H1 (cell line): ENCODE data around the gene NRSN2. TPM values are rescaled to one million over a fixed set of nuclear protein-coding genes. Genes with fewer than 3 reads are reported as not detected.

Experiments used
- CTCF ChIA-PET: fragments of 300-600 bp; sonication (Branson Sonifier 250); formaldehyde crosslinking; loops from one replicate; lab custom pipeline; 2021; ENCODE audit not compliant: partially characterized antibody; lab: Charles Lee
- POLR2A ChIA-PET: fragments of 300-600 bp; sonication (Branson Sonifier 250); formaldehyde crosslinking; loops from one replicate; lab custom pipeline; 2021; ENCODE audit warnings: inconsistent platforms; ENCODE audit not compliant: partially characterized antibody; lab: Charles Lee
- DNase-seq, 2 experiments: peaks; one replicate each; pipeline versions ENCODE4 v3.0.0 to v3.0.0-alpha.2; 2010 to 2022; ENCODE audit warnings: low spot score in 2 of 2, low read depth in 1 of 2, mixed read lengths in 1 of 2
- FAIRE-seq: peaks from 2 replicates; lab custom pipeline; 2011; peaks lifted over from hg19 to GRCh38; lab: Jason Lieb, UNC
- H2AFZ ChIP-seq: 2 replicates; pipeline ENCODE4 v1.8.1; 2012; ENCODE audit warnings: low read length, inconsistent platforms
- H2AK5ac ChIP-seq: 2 replicates; pipeline ENCODE4 v1.6.1; 2013; ENCODE audit warnings: low read depth, low read length
- H2BK120ac ChIP-seq: replicated peaks from 2 replicates; pipeline ENCODE3; 2013; ENCODE audit warnings: low read depth, low read length, inconsistent platforms
- H2BK12ac ChIP-seq: 2 replicates; pipeline ENCODE4 v1.6.1; 2013; ENCODE audit warnings: low read depth, low read length
- H2BK15ac ChIP-seq: 2 replicates; pipeline ENCODE4 v1.6.1; 2013; ENCODE audit warnings: low read length
- H2BK20ac ChIP-seq: 2 replicates; pipeline ENCODE4 v1.6.1; 2013; ENCODE audit warnings: low read length
- H2BK5ac ChIP-seq: 2 replicates; pipeline ENCODE4 v1.6.1; 2013; ENCODE audit warnings: low read depth, low read length
- H3K14ac ChIP-seq: 2 replicates; pipeline ENCODE4 v1.6.1; 2013; ENCODE audit warnings: inconsistent platforms; ENCODE audit not compliant: insufficient read length
- H3K18ac ChIP-seq: 2 replicates; pipeline ENCODE4 v1.6.1; 2013; ENCODE audit warnings: low read length; ENCODE audit errors: extremely low read depth
- H3K23ac ChIP-seq: 2 replicates; pipeline ENCODE4 v1.6.1; 2013; ENCODE audit warnings: inconsistent platforms; ENCODE audit not compliant: insufficient read length
- H3K23me2 ChIP-seq: 2 replicates; pipeline ENCODE4 v1.6.1; 2013; ENCODE audit warnings: low read depth, low read length
- H3K27ac ChIP-seq: 2 replicates; pipeline ENCODE4 v1.6.1; 2011; ENCODE audit warnings: low read depth, low read length, inconsistent platforms
- H3K27me3 ChIP-seq, 4 experiments: replicated peaks in 1 of 4; 1 replicate in 1 of 4; 2 replicates in 3 of 4; pipeline versions ENCODE4 v1.6.1 to v1.8.1; 2011 to 2013; ENCODE audit warnings: low read length in 3 of 4, mild to moderate bottlenecking in 3 of 4, inconsistent platforms in 2 of 4, mixed read lengths in 2 of 4, moderate library complexity in 1 of 4; ENCODE audit not compliant: control insufficient read depth in 3 of 4, insufficient read depth in 3 of 4; ENCODE audit errors: extremely low read depth in 1 of 4
- H3K36me3 ChIP-seq, 4 experiments: 2 replicates each; pipeline versions ENCODE4 v1.6.1 to v1.8.1; 2011 to 2013; ENCODE audit warnings: mild to moderate bottlenecking in 4 of 4, low read length in 3 of 4, moderate library complexity in 2 of 4, control low read depth in 1 of 4, inconsistent platforms in 1 of 4; ENCODE audit not compliant: insufficient read depth in 4 of 4, control insufficient read depth in 2 of 4
- H3K4ac ChIP-seq: replicated peaks from 2 replicates; pipeline ENCODE3; 2013; ENCODE audit warnings: low read length, low read depth, mixed read lengths, inconsistent platforms; ENCODE audit not compliant: insufficient read length
- H3K4me1 ChIP-seq, 4 experiments: replicated peaks in 1 of 4; 1 replicate in 1 of 4; 2 replicates in 3 of 4; pipeline versions ENCODE4 v1.6.1 to v1.8.1; 2011 to 2013; ENCODE audit warnings: low read length in 3 of 4, inconsistent platforms in 2 of 4, mixed read lengths in 1 of 4; ENCODE audit not compliant: insufficient read depth in 4 of 4, control insufficient read depth in 3 of 4
- H3K4me2 ChIP-seq, 2 experiments: 2 replicates each; pipeline versions ENCODE4 v1.6.1 to v1.8.1; 2011 to 2013; ENCODE audit warnings: low read depth in 2 of 2, low read length in 2 of 2, control low read depth in 1 of 2, inconsistent platforms in 1 of 2, mild to moderate bottlenecking in 1 of 2; ENCODE audit not compliant: insufficient read depth in 1 of 2
- H3K4me3 ChIP-seq, 4 experiments: fragments of 200-600, 300-600 bp in 1 of 4; sonication (generic), shearing (Covaris generic), sonication (Bioruptor Twin) in 1 of 4; 2 replicates each; pipeline versions ENCODE4 v1.5.1 to v1.8.1; 2011 to 2016; ENCODE audit warnings: low read length in 4 of 4, low read depth in 3 of 4, control low read depth in 2 of 4, inconsistent platforms in 2 of 4, mild to moderate bottlenecking in 2 of 4, mixed read lengths in 1 of 4, moderate library complexity in 1 of 4; ENCODE audit not compliant: insufficient read depth in 2 of 4; ENCODE audit errors: extremely low read depth in 1 of 4
- H3K56ac ChIP-seq: replicated peaks from 2 replicates; pipeline ENCODE3; 2013; ENCODE audit warnings: low read depth, mild to moderate bottlenecking, mixed read lengths, low read length, inconsistent platforms; ENCODE audit not compliant: insufficient read length
- H3K79me1 ChIP-seq: 2 replicates; pipeline ENCODE4 v1.6.1; 2013; ENCODE audit warnings: low read depth, low read length, control low read depth
- H3K79me2 ChIP-seq, 2 experiments: 2 replicates each; pipeline versions ENCODE4 v1.6.1 to v1.8.1; 2012 to 2013; ENCODE audit warnings: low read length in 2 of 2, mild to moderate bottlenecking in 2 of 2, inconsistent platforms in 1 of 2; ENCODE audit not compliant: insufficient read depth in 2 of 2, control insufficient read depth in 1 of 2
- H3K9ac ChIP-seq, 4 experiments: replicated peaks in 1 of 4; 1 replicate in 1 of 4; 2 replicates in 3 of 4; pipeline versions ENCODE4 v1.6.1 to v1.8.1; 2011 to 2013; ENCODE audit warnings: low read depth in 3 of 4, low read length in 3 of 4, control low read depth in 2 of 4, mild to moderate bottlenecking in 2 of 4, moderate library complexity in 2 of 4, inconsistent platforms in 1 of 4; ENCODE audit errors: extremely low read depth in 1 of 4
- H3K9me3 ChIP-seq, 2 experiments: 2 replicates each; pipeline versions ENCODE4 v1.6.1 to v1.8.1; 2012 to 2013; ENCODE audit warnings: mild to moderate bottlenecking in 2 of 2, moderate library complexity in 2 of 2, control low read depth in 1 of 2, inconsistent platforms in 1 of 2, low read depth in 1 of 2, low read length in 1 of 2, mixed read lengths in 1 of 2; ENCODE audit not compliant: insufficient read depth in 2 of 2
- H4K20me1 ChIP-seq, 2 experiments: replicated peaks in 1 of 2; 2 replicates each; pipeline versions ENCODE3 to v1.8.1; 2011 to 2013; ENCODE audit warnings: inconsistent platforms in 2 of 2, low read length in 2 of 2, mild to moderate bottlenecking in 1 of 2; ENCODE audit not compliant: insufficient read depth in 2 of 2, control insufficient read depth in 1 of 2
- H4K5ac ChIP-seq: 2 replicates; pipeline ENCODE4 v1.6.1; 2013; ENCODE audit warnings: low read length, low read depth, mixed read lengths, inconsistent platforms; ENCODE audit not compliant: insufficient read length
- H4K8ac ChIP-seq: 2 replicates; pipeline ENCODE4 v1.8.0; 2013; ENCODE audit warnings: mild to moderate bottlenecking, moderate library complexity, low read length, inconsistent platforms; ENCODE audit not compliant: insufficient read depth; ENCODE audit errors: extremely low read depth
- H4K91ac ChIP-seq: replicated peaks from 2 replicates; pipeline ENCODE3; 2013; ENCODE audit warnings: low read length, mixed read lengths, inconsistent platforms; ENCODE audit not compliant: insufficient read length
- EGR1 ChIP-seq: IDR thresholded peaks from 2 replicates; pipeline ENCODE4 v1.6.1; 2011; ENCODE audit warnings: low read depth, low read length, borderline replicate concordance
- GABPA ChIP-seq: IDR thresholded peaks from 2 replicates; pipeline ENCODE4 v1.6.1; 2011; ENCODE audit warnings: mild to moderate bottlenecking, low read length, moderate library complexity, borderline replicate concordance; ENCODE audit not compliant: insufficient read depth
- KDM5A ChIP-seq: fragments of 200-600 bp; IDR thresholded peaks from 2 replicates; pipeline ENCODE4 v1.7.1; 2012; ENCODE audit warnings: mild to moderate bottlenecking, low read length, inconsistent platforms, mixed read lengths
- NANOG ChIP-seq: IDR thresholded peaks from 2 replicates; pipeline ENCODE4 v1.6.1; 2011; ENCODE audit warnings: low read length, low read depth, mild to moderate bottlenecking, inconsistent platforms; ENCODE audit not compliant: insufficient read depth, poor library complexity, severe bottlenecking
- NRF1 ChIP-seq: IDR thresholded peaks from 2 replicates; pipeline ENCODE4 v1.6.1; 2011; ENCODE audit warnings: mild to moderate bottlenecking, low read depth, low read length, improper control_type of control experiment
- SP4 ChIP-seq: IDR thresholded peaks from 2 replicates; pipeline ENCODE4 v1.6.1; 2012; ENCODE audit warnings: low read length, inconsistent platforms
- SUZ12 ChIP-seq: fragments of 200-600 bp; sonication (generic); IDR thresholded peaks from 2 replicates; pipeline ENCODE4 v1.6.1; 2012; ENCODE audit warnings: mild to moderate bottlenecking, inconsistent platforms, low read length, moderate library complexity, mixed read lengths
- YY1 ChIP-seq: IDR thresholded peaks from 2 replicates; pipeline ENCODE4 v1.6.1; 2011; ENCODE audit warnings: low read depth, mild to moderate bottlenecking, low read length
- WGBS, 2 experiments: shearing (Covaris generic) in 1 of 2; methylation state at CpG; one replicate each; pipeline versions ENCODE4 v1.1.6 to v1.1.7; 2013 to 2015; ENCODE audit warnings: low lambda C conversion rate in 2 of 2, mixed read lengths in 2 of 2, inconsistent platforms in 1 of 2, low coverage in 1 of 2, missing lambda C conversion rate in 1 of 2; ENCODE audit not compliant: insufficient replicate concordance in 2 of 2, insufficient coverage in 1 of 2, insufficient read length in 1 of 2; ENCODE audit errors: extremely low coverage in 1 of 2, missing lambda C conversion rate in 1 of 2; 5-methylcytosine and 5-hydroxymethylcytosine counted together
- polyA plus RNA-seq, 7 experiments: library from polyadenylated mRNA; depleted of rRNA in 3 of 7; stranded (reverse) in 5 of 7; unstranded in 2 of 7; fragments of >200 nt in 5 of 7; fragments of 200-250 nt in 2 of 7; gene quantifications; 1 replicate in 5 of 7; 2 replicates in 1 of 7; 4 replicates in 1 of 7; pipeline versions ENCODE4 v1.2.1 to v1.2.3, GENCODE V29; 2011 to 2013; ENCODE audit warnings: missing spikeins in 2 of 7, mixed read lengths in 2 of 7
- total RNA-seq: library from RNA; stranded (reverse); fragmentation: NEBNext Ultra II Directional; extraction: Animal tissue kit (Norgen Biotek cat#: 25700); gene quantifications from 2 replicates; pipeline ENCODE4 v1.2.1, GENCODE V29; 2021
- TF ChIP-seq, protein P1 (sequence below): IDR thresholded peaks from 2 replicates; pipeline ENCODE4 v1.6.1; 2011; ENCODE audit warnings: low read length, improper control_type of control experiment

NRSN2 gene
- total and polyA plus RNA-seq, 2 of the 8 experiments (the other 6 are each of a cell fraction or from before 2014, with no cell fraction given) = 19.4 to 33.3 TPM

GRCh38 chr20:324177-325044 lies 22.5 kb upstream of the NRSN2 start:
- no peaks in the 10 kb centered on the region for H3K9me3 ChIP-seq
- H3K9ac ChIP-seq = peak overlapping the region in 3 of 4 experiments; percentile 62 to 69 (median 67); a peak in 5 of 7 replicates
- H3K27ac ChIP-seq = peak overlapping the region; percentile 69
- H2BK12ac ChIP-seq = peak overlapping the region; percentile 60; the same call in 1 of the 2 replicates
- no peak overlapping the region for H3K14ac ChIP-seq
- peaks cover 9% of the 10 kb centered on the region; the same call in 1 of the 2 replicates for H3K23me2 ChIP-seq
- H3K4me2 ChIP-seq = peak overlapping the region; percentile 84 to 92
- peak overlapping the region; percentile 88 for H2BK5ac ChIP-seq
- H4K8ac ChIP-seq = peak overlapping the region; percentile 21
- DNase-seq (peak in 1 of 2 experiments; percentile 95), FAIRE-seq (no peak)
- POLR2A ChIA-PET = interaction anchor here (0.8 to 7.7 kb wide), 21 partner anchors 9 to 220 kb away, joined by 3 to 97 read pairs (median 5); partner anchors contain the start of genes CSNK2A1, NRSN2 and TRIB3
- WGBS, 2 experiments = 2% methylated on average over 47 of the region's 69 CpGs; no CpG with 5 or more reads in 1 of the 2 experiments
- H2AK5ac ChIP-seq = peak overlapping the region; percentile 59; the same call in 1 of the 2 replicates
- no peak overlapping the region for H2BK20ac ChIP-seq
- H4K91ac ChIP-seq = peak overlapping the region; percentile 98
- H3K56ac ChIP-seq = peak overlapping the region; percentile 54
- peaks cover 7% of the 10 kb centered on the region for H3K79me1 ChIP-seq
- H3K27me3 ChIP-seq = no peaks in the 10 kb centered on the region
- H3K18ac ChIP-seq = peak overlapping the region; percentile 98
- peak overlapping the region; percentile 81 for H3K4ac ChIP-seq
- peak overlapping the region; percentile 63 to 92 (median 73) for H3K4me3 ChIP-seq
- peak overlapping the region; percentile 88; the same call in 1 of the 2 replicates for H2BK15ac ChIP-seq
- no peak overlapping the region for H2AFZ ChIP-seq
- CTCF ChIA-PET = interaction anchor here (0.7 to 5.7 kb wide), 8 partner anchors 15 to 98 kb away, joined by 3 to 36 read pairs (median 4); partner anchors contain the start of genes DEFB129 and ZCCHC3
- H4K20me1 ChIP-seq = peaks cover 11 to 17% of the 10 kb centered on the region in 2 experiments
- H3K23ac ChIP-seq = no peak overlapping the region
- peak overlapping the region; percentile 24 for H2BK120ac ChIP-seq
- H3K79me2 ChIP-seq = peaks cover 7 to 29% of the 10 kb centered on the region in 2 experiments
- H3K36me3 ChIP-seq = peaks cover 0 to 3% (median 0%) of the 10 kb centered on the region in 4 experiments; a peak in 1 of 8 replicates
- H4K5ac ChIP-seq = peak overlapping the region; percentile 87
- H3K4me1 ChIP-seq = peaks cover 4 to 27% (median 17%) of the 10 kb centered on the region in 4 experiments
- TF ChIP-seq EGR1 = no peak
- no peak for TF ChIP-seq GABPA
- no peak for TF ChIP-seq SUZ12
- TF ChIP-seq SP4 = no peak
- no peak for TF ChIP-seq NANOG
- no peak for TF ChIP-seq KDM5A
- TF ChIP-seq, protein P1, sequence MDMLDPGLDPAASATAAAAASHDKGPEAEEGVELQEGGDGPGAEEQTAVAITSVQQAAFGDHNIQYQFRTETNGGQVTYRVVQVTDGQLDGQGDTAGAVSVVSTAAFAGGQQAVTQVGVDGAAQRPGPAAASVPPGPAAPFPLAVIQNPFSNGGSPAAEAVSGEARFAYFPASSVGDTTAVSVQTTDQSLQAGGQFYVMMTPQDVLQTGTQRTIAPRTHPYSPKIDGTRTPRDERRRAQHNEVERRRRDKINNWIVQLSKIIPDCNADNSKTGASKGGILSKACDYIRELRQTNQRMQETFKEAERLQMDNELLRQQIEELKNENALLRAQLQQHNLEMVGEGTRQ = peak; percentile 47; the same call in 1 of the 2 replicates
- TF ChIP-seq NRF1 = no peak; the same call in 1 of the 2 replicates
- peak; percentile 55; the same call in 1 of the 2 replicates for TF ChIP-seq YY1
